GM23248 (cell line): ENCODE data around the gene MEDAG. TPM values are rescaled to one million over a fixed set of nuclear protein-coding genes. Genes with fewer than 3 reads are reported as not detected.

Experiments used
- DNase-seq: peaks from one replicate; pipeline ENCODE4 v3.0.0-alpha.2; 2015
- H2AFZ ChIP-seq: fragments of 200-600 bp; sonication (generic); 2 replicates; pipeline ENCODE4 v1.6.1; 2016; ENCODE audit warnings: antibody characterized with exemption
- H3F3A ChIP-seq: fragments of 200-600 bp; sonication (generic); 2 replicates; pipeline ENCODE4 v1.6.1; 2016; ENCODE audit warnings: mild to moderate bottlenecking, antibody characterized with exemption, mixed run types; ENCODE audit not compliant: insufficient read depth
- H3K27ac ChIP-seq: fragments of 200-600 bp; sonication (generic); 2 replicates; pipeline ENCODE4 v1.5.1; 2016; ENCODE audit warnings: mild to moderate bottlenecking
- H3K27me3 ChIP-seq: fragments of 200-600 bp; sonication (generic); replicated peaks from 2 replicates; pipeline ENCODE4 v1.6.1; 2016; ENCODE audit warnings: mild to moderate bottlenecking; ENCODE audit not compliant: insufficient read depth
- H3K36me3 ChIP-seq: fragments of 200-600 bp; sonication (generic); 2 replicates; pipeline ENCODE4 v1.6.1; 2016; ENCODE audit warnings: low read depth, mild to moderate bottlenecking
- H3K4me1 ChIP-seq: fragments of 200-600 bp; sonication (generic); 2 replicates; pipeline ENCODE4 v1.6.1; 2016; ENCODE audit warnings: mild to moderate bottlenecking; ENCODE audit not compliant: insufficient read depth
- H3K4me2 ChIP-seq: fragments of 200-600 bp; sonication (generic); one replicate; pipeline ENCODE4 v1.6.1; 2016; ENCODE audit warnings: mild to moderate bottlenecking; ENCODE audit not compliant: unreplicated experiment
- H3K4me3 ChIP-seq: fragments of 200-600 bp; sonication (generic); 2 replicates; pipeline ENCODE4 v1.5.1; 2016; ENCODE audit warnings: mild to moderate bottlenecking
- H3K79me2 ChIP-seq: fragments of 200-600 bp; sonication (generic); 2 replicates; pipeline ENCODE4 v1.6.1; 2016; ENCODE audit warnings: mild to moderate bottlenecking; ENCODE audit not compliant: insufficient read depth
- H3K9ac ChIP-seq: fragments of 200-600 bp; sonication (generic); 2 replicates; pipeline ENCODE4 v1.6.1; 2016; ENCODE audit warnings: mild to moderate bottlenecking
- H3K9me2 ChIP-seq: fragments of 200-600 bp; sonication (generic); 2 replicates; pipeline ENCODE4 v1.6.1; 2016; ENCODE audit warnings: mixed run types, mild to moderate bottlenecking, moderate library complexity; ENCODE audit not compliant: insufficient read depth
- H3K9me3 ChIP-seq: fragments of 200-600 bp; sonication (generic); one replicate; pipeline ENCODE4 v1.6.1; 2017; ENCODE audit warnings: low read depth
- H4K20me1 ChIP-seq: fragments of 200-600 bp; sonication (generic); 2 replicates; pipeline ENCODE4 v1.6.0; 2016; ENCODE audit not compliant: insufficient read depth
- EZH2 ChIP-seq: fragments of 200-600 bp; sonication (generic); IDR thresholded peaks from 2 replicates; pipeline ENCODE4 v1.6.1; 2018; ENCODE audit warnings: antibody characterized with exemption, mild to moderate bottlenecking; ENCODE audit not compliant: insufficient read depth, poor library complexity, severe bottlenecking
- EZH2phosphoT487 ChIP-seq: fragments of 200-600 bp; sonication (generic); IDR thresholded peaks from 2 replicates; pipeline ENCODE4 v1.6.1; 2018; ENCODE audit warnings: antibody characterized with exemption, moderate library complexity, mild to moderate bottlenecking, low read depth; ENCODE audit not compliant: insufficient read depth
- WGBS, 2 experiments: methylation state at CpG; one replicate each; pipeline ENCODE4 v1.1.6; 2015 to 2017; ENCODE audit warnings: low lambda C conversion rate in 2 of 2, low coverage in 1 of 2; ENCODE audit errors: missing lambda C conversion rate in 2 of 2; 5-methylcytosine and 5-hydroxymethylcytosine counted together
- in situ Hi-C: fragments of 300-500 bp; cut with MboI; formaldehyde crosslinking; loops from 2 replicates; pipeline ENCODE4 v1.15.0; 2020
- polyA plus RNA-seq: library from polyadenylated mRNA; unstranded; fragments of >200 nt; fragmentation: Nextera tagmentation; extraction: Ambion mirVana; gene quantifications from 2 replicates; pipeline ENCODE4 v1.2.1, GENCODE V29; 2016
- total RNA-seq: library from RNA; depleted of rRNA; stranded (reverse); fragments of >200 nt; shearing (Covaris generic); gene quantifications from 2 replicates; pipeline ENCODE4 v1.2.3, GENCODE V29; 2014

Gene MEDAG
- total and polyA plus RNA-seq, 2 experiments from 2014 or later: 86.0 to 243 TPM

DNA sequence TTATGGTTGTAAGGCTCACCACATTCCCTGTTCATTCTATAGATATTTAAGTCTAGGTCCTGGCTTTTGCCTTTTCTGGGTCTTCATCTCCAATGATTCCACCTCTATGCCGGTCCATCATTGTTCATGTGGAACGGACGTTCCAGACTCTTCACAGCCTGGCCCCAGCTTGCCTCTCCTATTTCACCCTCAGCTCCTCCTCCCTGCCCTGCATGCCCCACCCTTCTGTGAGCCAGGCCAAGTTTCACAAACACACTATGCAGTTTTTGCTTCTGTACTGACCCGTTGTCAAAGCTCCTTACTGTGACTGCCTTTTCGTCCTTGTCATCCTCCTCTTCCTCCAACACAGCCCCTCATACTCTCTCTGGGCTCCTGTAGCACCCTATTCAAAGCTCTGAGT lies 57.7 kb downstream of the MEDAG start:
- Histone ChIP-seq H3K79me2 (no peaks in the 10 kb centered on the region), H2AFZ (peak overlapping the region; percentile 39; the same call in 1 of the 2 replicates), H3K27me3 (0 out of 2 replicates have a peak, but pooled peaks cover 15% of the 10 kb centered on the region), H3K4me2 (no peak overlapping the region), H3K4me1 (peaks cover 3% of the 10 kb centered on the region; the same call in 1 of the 2 replicates), H4K20me1 (no peaks in the 10 kb centered on the region), H3K36me3 (no peaks in the 10 kb centered on the region), H3K4me3 (no peak overlapping the region), H3K9me2 (no peaks in the 10 kb centered on the region), H3F3A (no peaks in the 10 kb centered on the region), H3K27ac (no peak overlapping the region), H3K9ac (no peak overlapping the region), H3K9me3 (no peaks in the 10 kb centered on the region)
- in situ Hi-C loops: no loop called here
- TF ChIP-seq EZH2phosphoT487 (no peak), EZH2 (no peak)
- WGBS, 2 experiments: 4 to 6% methylated on average over 5 of the region's 5 CpGs
- peak; percentile 53 for DNase-seq

DNA sequence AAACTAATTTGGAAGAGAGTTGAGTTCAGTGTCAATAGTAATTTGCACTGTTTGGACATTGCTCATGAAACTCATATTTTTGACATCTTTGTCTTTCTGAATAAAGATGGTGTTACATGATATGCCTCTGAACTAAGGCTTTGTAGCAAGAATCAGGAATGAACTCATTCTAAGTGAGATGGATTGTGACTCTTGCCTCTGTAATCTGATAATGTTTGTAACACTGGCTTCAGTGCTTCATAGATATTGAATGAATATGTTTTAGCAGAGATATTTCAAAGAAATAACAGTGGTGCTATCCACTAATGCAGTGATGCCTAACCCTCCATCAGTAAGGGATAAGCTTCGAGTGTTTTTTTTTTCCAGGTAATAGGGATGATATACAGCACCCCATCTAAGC lies 59.3 kb downstream of the MEDAG start:
- WGBS, 2 experiments: 45 to 50% methylated on average over 1 of the region's 1 CpG
- TF ChIP-seq EZH2 (no peak), EZH2phosphoT487 (no peak)
- Histone ChIP-seq H3K9me3 (no peaks in the 10 kb centered on the region), H3K4me3 (no peak overlapping the region), H3K9me2 (no peaks in the 10 kb centered on the region), H3K4me2 (no peak overlapping the region), H3K9ac (no peak overlapping the region), H4K20me1 (no peaks in the 10 kb centered on the region), H3F3A (peaks cover 5% of the 10 kb centered on the region; the same call in 1 of the 2 replicates), H3K4me1 (peaks cover 13% of the 10 kb centered on the region), H3K27ac (no peak overlapping the region), H3K79me2 (no peaks in the 10 kb centered on the region), H3K36me3 (no peaks in the 10 kb centered on the region), H2AFZ (no peak overlapping the region), H3K27me3 (0 out of 2 replicates have a peak, but pooled peaks cover 7% of the 10 kb centered on the region)
- no peak for DNase-seq
- in situ Hi-C loops: no loop called here

DNA sequence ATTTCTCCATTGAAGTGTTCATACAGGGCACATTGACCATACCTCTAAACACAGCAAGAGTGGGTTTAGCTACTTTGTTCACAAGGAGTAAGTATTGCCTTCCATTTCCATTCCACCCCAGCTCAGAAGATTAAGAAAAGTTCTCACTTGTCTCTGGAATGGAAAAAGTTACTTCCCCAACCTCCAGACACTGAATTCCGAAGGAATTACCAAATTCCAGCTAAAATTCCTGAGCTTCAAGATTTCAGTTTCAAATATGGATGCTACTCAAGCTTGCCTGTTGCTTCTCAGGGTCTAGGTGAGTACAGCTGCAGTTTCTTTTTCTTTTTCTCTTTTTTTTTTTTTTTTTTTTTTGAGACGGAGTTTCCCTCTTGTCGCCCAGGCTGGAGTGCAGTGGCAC lies 60.0 kb downstream of the MEDAG start:
- Histone ChIP-seq H3K4me2 (no peak overlapping the region), H3K9ac (no peak overlapping the region), H3K4me3 (no peak overlapping the region), H2AFZ (no peak overlapping the region), H3K27ac (no peak overlapping the region), H3K9me3 (no peaks in the 10 kb centered on the region), H3K36me3 (no peaks in the 10 kb centered on the region), H3K4me1 (peaks cover 16% of the 10 kb centered on the region), H3K9me2 (no peaks in the 10 kb centered on the region), H3F3A (peaks cover 6% of the 10 kb centered on the region; the same call in 1 of the 2 replicates), H4K20me1 (no peaks in the 10 kb centered on the region), H3K27me3 (0 out of 2 replicates have a peak, but pooled peaks cover 7% of the 10 kb centered on the region), H3K79me2 (no peaks in the 10 kb centered on the region)
- no peak for TF ChIP-seq EZH2
- TF ChIP-seq EZH2phosphoT487: no peak
- 70 to 78% methylated on average over 3 of the region's 3 CpGs for WGBS, 2 experiments
- in situ Hi-C loops: no loop called here
- no peak for DNase-seq

DNA sequence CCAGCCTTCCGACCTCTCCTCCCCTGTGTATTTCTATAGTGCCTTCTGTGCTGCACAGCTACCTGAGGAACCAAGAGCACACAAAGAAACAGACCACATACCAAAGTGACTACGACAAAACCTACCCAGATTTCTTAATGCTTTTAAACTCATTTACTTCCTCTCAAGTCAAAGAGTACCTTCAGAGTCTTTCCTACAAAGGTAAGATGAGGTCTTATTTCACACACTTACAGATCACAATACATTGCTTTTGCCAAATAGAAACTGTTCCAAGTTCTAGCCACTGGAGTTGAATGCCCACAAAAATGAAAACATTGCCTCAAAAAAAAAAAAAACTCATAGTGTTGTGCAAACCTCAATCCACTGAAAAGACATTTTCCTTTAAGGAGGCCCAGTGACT lies 62.8 kb downstream of the MEDAG start:
- H3F3A ChIP-seq: peaks cover 12% of the 10 kb centered on the region
- no peak overlapping the region for H3K4me3 ChIP-seq
- no peak overlapping the region for H2AFZ ChIP-seq
- peaks cover 34% of the 10 kb centered on the region for H3K4me1 ChIP-seq
- H3K79me2 ChIP-seq: no peaks in the 10 kb centered on the region
- peak; percentile 61 for DNase-seq
- in situ Hi-C loops: no loop called here
- WGBS, 2 experiments: 51 to 56% methylated on average over 2 of the region's 2 CpGs
- TF ChIP-seq EZH2phosphoT487: no peak
- TF ChIP-seq EZH2: no peak
- no peaks in the 10 kb centered on the region for H3K27me3 ChIP-seq
- H4K20me1 ChIP-seq: no peaks in the 10 kb centered on the region
- H3K9ac ChIP-seq: no peak overlapping the region
- H3K4me2 ChIP-seq: peak overlapping the region; percentile 21
- no peaks in the 10 kb centered on the region for H3K36me3 ChIP-seq
- H3K27ac ChIP-seq: no peak overlapping the region
- H3K9me3 ChIP-seq: no peaks in the 10 kb centered on the region
- no peaks in the 10 kb centered on the region for H3K9me2 ChIP-seq

DNA sequence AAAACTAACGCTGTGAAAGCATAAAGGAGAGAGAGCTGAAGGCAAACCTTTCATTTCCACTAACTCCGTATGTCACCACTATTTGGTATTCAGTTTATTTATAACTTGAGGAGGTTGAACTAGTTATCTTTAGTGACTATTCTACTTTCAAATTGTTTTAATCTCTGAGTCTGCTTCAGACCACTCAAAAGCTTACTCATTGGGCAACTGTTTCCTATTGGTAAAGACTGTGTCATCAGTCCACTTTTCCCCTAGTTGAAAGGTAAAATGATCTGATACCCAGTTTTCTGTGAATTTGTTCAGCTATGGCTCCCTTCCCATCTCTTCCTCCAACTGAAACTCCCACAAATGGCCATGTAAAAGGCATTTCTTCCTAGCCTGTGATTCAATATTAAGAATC lies 65.5 kb downstream of the MEDAG start:
- 41 to 49% methylated on average over 2 of the region's 2 CpGs for WGBS, 2 experiments
- Histone ChIP-seq H3K36me3 (no peaks in the 10 kb centered on the region), H2AFZ (0 out of 2 replicates have a peak overlapping the region, but pooled peaks have one; percentile 3), H3K79me2 (no peaks in the 10 kb centered on the region), H4K20me1 (no peaks in the 10 kb centered on the region), H3K9ac (no peak overlapping the region), H3K9me2 (no peaks in the 10 kb centered on the region), H3K27me3 (no peaks in the 10 kb centered on the region), H3K4me1 (peaks cover 34% of the 10 kb centered on the region), H3K9me3 (no peaks in the 10 kb centered on the region), H3K4me2 (peak overlapping the region; percentile 46), H3K27ac (peak overlapping the region; percentile 14; the same call in 1 of the 2 replicates), H3K4me3 (no peak overlapping the region), H3F3A (peaks cover 12% of the 10 kb centered on the region)
- in situ Hi-C loops: no loop called here
- peak; percentile 65 for DNase-seq
- TF ChIP-seq EZH2phosphoT487: no peak
- no peak for TF ChIP-seq EZH2
